Stimulated activated effector memory CD8-positive, alpha-beta T cell treated with anti-CD3 and anti-CD28 coated beads, Interleukin-12 subunit alpha, Interleukin-12 subunit beta, amount 100 ng/mL, for 72 hours (primary cell): Measurements from ENCODE around the gene CCP110.

Experiments used
- ATAC-seq: fragments of 150-1000 bp; cut with Tn5 transposase; 2 replicates; pipeline ENCODE4 v1.10.0; 2021
- DNase-seq, 2 donors: peaks; one replicate each; pipeline ENCODE4 v3.0.0; 2021 to 2022; ENCODE audit warnings: low spot score in 2 of 2
- H3K27ac Mint-ChIP-seq: one replicate; pipeline ENCODE4 v1.8.0; 2022; ENCODE audit warnings: mild to moderate bottlenecking, mixed read lengths
- H3K36me3 Mint-ChIP-seq: one replicate; pipeline ENCODE4 v1.8.0; 2022; ENCODE audit warnings: mild to moderate bottlenecking, mixed read lengths
- H3K4me1 Mint-ChIP-seq: one replicate; pipeline ENCODE4 v1.8.0; 2022; ENCODE audit warnings: mixed read lengths
- H3K4me3 Mint-ChIP-seq: one replicate; pipeline ENCODE4 v1.8.0; 2022; ENCODE audit warnings: mild to moderate bottlenecking, mixed read lengths
- H3K9me3 Mint-ChIP-seq: one replicate; pipeline ENCODE4 v1.8.0; 2022; ENCODE audit warnings: mixed read lengths

Gene CCP110

DNA sequence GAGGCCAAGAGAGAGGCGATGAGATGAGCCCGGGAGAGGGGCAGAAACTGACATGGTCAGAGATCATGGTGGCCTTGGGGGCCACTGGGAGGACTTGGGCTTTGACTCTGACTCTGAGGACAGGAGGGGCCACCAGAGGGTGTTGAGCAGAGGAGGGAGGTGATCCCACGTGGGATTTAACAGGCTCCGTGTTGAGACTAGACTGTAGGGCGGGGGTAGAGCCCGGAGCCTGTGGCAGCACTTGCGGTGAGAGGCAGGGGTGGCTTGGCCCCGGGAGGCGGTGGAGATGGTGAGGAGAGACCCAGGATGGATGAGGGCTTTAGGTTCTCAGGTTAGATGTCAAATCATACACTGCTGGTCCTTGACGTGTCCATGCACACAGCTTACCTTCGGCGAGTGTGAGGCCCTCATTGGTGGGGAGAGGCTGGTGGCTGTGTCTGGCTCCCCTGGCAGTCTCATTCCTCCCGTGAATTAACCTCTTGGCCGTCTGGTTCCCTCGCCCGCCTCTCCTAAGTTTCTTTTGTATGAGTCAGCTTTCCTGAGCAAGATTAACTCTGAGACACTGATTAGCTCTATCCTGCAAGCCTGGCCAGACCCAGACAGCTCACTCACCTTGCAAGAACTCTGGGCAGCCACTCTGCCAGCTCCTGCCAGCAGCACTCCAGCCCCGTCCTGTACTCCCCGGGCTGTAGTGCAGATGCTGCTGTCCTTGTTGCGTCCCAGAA lies 71.5 kb downstream of the CCP110 start:
- Mint-ChIP-seq H3K36me3 (peaks cover 74% of the 10 kb centered on the region), H3K27ac (no peak overlapping the region), H3K9me3 (no peaks in the 10 kb centered on the region), H3K4me1 (no peaks in the 10 kb centered on the region), H3K4me3 (no peak overlapping the region)
- ATAC-seq (no peak), DNase-seq (no peak)

DNA sequence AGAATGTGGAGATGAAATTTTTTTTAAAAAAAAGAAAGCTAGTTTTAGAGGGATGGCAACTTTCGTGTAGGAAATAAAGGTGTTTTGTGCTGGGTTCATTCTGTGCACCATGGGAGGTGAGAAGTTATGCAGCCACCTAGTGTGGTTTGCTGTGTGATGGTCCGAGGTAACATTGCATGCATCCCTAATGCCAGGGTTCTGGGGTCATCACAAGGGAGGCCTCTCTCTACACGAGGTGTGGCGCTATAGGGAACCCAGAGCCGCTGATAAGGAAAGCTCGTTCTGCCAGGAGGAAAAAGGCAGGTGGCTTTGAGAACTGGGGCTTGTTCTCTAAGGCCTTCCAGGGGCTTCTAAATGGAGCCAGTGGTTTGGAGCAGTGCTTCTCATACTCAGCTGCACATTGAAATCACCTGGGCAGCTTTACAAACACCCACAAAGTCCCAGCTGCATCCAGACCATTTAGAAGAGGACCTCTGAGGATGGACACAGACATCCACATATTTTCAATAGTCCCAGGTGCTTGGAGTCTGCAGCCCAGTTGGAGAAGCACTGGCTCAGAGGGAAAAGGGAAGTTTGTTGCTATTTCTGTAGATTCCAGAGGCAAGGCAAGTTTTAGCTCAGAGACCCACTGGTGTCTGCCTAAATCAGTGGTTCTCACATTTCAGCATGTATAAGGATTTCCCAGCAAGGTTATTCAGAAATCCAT lies 75.2 kb downstream of the CCP110 start:
- no peak for DNase-seq
- H3K4me1 Mint-ChIP-seq = no peaks in the 10 kb centered on the region
- no peak overlapping the region for H3K4me3 Mint-ChIP-seq
- peak overlapping the region; percentile 32 for H3K27ac Mint-ChIP-seq
- no peak for ATAC-seq
- peaks cover 61% of the 10 kb centered on the region for H3K36me3 Mint-ChIP-seq
- no peaks in the 10 kb centered on the region for H3K9me3 Mint-ChIP-seq

DNA sequence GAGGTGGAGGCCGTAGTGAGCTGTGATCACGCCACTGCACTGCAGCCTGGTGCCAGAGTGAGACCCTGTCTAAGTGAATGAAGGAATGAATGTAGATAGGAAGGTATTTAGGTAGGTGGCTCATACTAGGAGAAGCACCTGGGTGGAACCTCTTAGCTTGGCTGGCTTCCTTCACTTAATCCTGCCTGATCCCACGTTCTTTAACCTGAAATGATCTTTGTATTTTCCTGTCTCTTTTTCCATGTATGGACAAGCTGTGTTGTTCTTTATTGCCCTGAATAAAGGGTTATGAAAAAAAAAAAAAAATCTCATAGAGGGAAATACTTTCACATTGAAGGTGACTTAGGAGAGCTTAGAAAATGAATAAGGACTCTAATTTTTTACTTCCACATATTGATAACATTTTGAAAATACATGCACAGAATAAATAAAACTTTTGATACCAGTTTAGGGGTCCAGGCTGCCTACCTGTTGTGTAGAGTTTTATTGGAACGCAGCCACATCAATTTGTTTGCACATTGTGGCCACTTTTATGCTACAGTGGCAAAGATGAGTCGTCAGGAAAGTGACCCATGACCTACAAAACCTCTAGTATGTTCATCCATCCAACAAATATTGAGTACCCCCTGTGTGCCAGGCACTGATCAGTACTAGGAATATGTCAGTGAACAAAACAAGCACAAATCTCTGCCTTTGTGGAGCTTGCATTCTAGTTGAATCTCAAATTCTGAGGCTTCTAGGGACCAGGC lies 76.4 kb downstream of the CCP110 start:
- Mint-ChIP-seq H3K4me1 (no peaks in the 10 kb centered on the region), H3K36me3 (peaks cover 57% of the 10 kb centered on the region), H3K27ac (no peak overlapping the region), H3K4me3 (no peak overlapping the region), H3K9me3 (no peaks in the 10 kb centered on the region)
- DNase-seq = no peak
- no peak for ATAC-seq

DNA sequence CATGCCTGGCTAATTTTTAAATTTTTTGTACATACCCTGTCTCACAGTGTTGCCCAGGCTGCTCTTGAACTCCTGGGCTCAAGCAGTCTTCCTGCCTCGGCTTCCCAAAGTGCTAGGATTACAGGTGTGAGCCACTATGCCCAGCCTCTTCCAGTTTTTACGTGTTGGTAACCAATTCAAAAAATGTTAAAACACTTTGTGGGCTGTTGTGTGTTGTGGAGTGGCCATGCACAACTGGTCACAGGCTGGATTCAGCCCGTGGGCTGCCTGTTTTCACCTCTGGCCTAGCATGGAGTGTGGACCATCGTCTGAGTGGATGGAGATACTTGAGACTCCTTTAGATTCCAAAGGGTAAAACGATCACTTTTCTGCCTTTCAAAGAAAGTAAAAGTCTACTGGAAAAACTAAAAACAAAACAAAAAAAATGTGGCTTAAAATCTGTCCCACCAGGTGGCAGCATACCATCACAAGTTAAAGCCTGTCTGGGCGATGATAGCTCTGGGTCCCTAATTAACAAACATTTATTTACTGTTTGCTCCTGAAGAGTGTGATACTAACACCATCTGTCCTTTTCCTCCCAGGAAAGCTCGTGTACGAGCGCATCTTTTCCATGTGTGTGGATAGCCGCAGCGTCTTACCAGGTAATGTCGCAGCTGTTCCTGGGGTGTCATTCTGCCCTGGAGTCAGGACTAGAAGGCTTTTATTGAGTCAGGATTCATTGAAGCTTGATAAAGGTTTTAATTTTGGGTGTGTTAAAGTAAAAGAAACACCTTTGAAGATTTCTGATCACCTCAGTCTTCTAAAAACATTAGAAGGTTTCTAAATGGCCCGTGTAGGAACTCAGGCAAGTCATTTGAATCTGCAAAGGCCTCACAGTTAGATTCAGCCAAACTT lies 77.6 kb downstream of the CCP110 start:
- Mint-ChIP-seq H3K4me1 (no peaks in the 10 kb centered on the region), H3K9me3 (peaks cover 4% of the 10 kb centered on the region), H3K36me3 (peaks cover 56% of the 10 kb centered on the region), H3K4me3 (no peak overlapping the region), H3K27ac (no peak overlapping the region)
- DNase-seq (peak in 1 of 2 donors; percentile 50), ATAC-seq (no peak)
